Stimulated activated CD4-positive, alpha-beta T cell treated with anti-CD3 and anti-CD28 coated beads, Interleukin-4, amount 100 ng/mL, for 4 hours (primary cell): ENCODE data around the gene BPIFB2.

Source experiments
- DNase-seq, 2 experiments: peaks; one replicate each; pipeline ENCODE4 v3.0.0-alpha.2; 2020

BPIFB2 gene

DNA sequence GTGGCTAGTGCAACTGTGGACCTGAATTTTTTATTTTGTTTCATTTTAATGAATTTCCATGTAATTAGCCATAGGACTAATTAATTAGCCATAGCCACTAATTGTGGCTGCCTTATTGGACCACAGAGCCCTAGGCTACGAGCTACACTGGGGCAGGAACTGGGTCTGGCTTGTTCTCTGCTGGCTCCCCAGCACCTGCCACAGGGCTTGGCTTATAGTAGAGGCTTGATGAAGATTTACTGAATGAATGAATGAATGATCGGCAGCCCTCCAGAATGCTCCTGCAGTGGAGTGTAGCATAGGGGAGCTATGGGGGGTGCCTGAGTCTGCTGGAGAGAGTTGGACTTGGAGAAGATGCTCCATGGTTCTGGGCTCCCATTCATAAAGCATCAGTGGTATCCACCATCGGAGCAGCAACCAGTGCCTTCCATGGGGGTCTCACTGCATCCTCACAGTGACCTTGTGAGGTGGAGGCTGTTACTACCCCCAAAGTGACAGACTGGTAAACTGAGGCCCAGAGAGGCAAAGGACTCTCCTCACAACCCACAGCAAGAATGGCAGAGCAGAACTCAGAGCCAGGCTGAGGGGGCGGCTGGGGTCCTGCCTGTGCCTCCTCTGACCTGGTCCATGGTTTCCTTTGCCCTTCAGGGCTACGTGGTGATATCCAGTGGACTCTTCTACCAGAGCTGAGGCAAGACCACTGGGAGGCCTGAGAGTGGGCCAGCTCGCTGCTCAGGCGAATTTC is 15.4 kb downstream of the BPIFB2 start:
- no peak for DNase-seq

DNA sequence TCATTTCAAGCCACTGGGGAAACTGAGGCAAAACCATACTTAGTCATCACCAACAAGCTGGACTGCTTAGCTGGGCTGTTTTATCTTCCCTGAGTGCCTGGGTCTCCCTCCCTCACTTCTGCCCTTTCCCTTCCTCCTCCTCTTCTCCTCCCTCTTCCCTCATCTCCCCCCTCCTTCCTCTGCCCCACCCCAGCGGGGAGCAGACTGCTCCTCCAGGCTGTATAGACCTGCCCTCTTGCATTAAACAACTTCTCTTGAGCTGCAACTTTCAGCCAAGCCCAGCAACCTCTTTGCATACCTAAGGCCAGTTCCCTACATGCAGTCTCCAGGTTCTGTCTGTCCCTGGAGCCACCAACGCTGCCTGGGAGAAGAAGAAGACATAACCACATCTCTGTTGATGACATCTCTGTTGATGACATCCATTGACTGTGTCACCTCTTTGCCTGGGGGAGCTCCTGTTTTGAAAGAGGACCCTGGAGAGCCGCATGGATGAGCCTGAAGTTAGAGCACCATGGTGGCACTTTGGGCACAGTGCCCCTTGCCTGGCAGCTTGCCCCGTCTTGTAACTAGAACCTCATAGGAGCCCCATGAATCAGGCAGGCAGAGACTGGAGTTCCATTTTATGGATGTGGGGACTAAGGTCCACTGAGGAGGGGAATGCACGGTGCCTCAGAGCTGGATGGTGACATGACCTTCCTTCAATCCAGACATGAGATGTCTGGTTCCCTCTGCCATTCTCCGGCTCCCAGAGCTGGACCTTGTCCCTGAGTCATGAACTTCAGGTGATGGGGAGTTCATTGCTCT is 16.1 kb downstream of the BPIFB2 start:
- DNase-seq: no peak

DNA sequence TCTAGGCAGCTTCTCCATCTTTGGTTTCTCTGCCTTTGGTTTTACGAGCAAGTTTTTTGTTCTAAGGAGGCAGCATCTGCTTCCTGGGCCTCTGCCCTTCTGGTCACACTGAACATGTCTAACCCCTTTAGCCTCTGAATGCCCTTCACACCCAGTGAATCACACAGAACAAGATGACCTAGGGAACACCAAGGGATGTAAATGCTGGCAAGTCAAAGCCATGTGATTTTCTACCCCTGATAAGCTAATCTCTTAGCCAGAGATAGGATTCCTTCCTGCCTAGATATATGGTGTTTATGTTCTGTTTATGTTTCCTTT is 16.7 kb downstream of the BPIFB2 start:
- DNase-seq: no peak

DNA sequence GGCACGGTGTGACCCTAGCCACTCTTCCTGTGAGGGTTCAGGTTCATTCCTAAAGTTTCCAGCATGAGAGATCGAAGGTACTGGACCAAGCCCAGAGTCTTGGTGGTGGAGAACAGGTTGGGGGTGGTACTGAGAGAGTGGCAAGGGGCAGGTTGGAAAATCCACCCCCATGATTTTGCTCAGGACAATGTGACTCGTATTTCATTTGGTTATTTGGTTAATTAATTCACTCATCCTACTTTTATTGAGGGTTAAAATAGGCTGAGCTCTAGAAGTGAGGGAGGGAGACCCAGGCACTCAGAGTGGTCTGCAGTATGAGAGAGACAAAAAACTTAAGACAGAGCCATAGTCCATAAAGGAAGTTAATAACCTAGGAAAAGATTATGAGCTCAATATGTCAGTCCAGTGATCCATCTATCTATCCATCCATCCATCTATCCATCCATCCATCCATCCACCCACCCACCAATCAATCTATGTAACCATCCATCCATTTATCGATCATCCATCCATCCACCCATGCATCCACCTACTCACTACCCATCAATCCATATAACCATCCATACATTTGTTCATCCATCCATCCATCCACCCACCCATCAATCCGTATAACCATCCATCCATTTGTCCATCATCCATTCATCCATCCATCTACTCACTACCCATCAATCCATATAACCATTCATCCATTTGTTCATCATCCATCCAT is 17.3 kb downstream of the BPIFB2 start:
- DNase-seq: no peak

DNA sequence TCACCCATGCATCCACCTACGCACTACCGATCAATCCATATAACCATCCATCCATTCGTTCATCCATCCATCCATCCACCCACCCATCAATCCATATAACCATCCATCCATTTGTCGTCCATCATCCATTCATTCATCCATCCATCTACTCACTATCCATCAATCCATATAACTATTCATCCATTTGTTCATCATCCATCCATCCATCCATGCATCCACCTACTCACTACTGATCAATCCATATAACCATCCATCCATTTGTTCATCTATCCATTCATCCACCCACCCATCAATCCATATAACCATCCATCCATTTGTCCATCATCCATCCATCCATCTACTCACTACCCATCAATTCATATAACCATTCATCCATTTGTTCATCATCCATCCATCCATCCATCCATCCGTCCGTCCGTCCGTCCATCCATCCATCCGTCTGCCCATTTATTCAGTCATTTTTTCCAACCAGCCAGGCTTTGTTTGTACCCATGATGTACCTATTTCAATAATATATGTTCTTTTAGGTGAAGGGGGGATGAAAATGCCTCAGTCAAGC is 17.9 kb downstream of the BPIFB2 start:
- DNase-seq: no peak

DNA sequence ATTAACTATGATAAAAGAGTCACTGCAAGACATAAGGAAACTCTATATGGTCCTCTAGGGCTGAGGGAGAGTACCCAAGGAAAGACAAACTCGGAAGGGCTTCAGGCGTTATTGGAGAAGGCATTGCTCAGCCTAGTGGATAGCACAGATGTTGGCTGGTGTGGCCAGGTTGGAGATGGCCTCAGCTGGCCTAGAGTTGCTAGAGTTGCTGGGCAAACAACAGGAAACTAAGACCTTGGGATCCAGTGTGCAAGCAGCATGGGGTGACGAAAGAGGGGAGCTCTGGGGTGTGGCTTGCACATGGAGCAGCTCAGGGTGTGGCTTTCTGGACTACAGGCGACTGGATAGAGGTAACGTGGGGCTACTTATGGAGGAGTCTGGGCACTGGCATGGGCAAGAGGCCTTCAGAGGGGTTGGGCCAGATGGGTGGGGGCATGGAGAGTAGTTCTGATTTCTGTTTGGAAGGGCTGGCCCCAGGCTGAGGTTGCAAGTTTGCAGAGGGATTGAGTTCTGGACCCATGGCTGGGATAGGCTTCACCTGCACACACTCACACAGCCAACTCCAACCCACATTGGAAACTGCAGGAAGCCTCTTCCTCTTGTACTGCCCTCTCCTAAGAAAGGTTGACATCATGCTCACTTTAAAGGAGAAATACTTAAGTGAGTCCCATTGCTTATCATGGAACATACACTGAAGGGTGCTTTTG is 18.7 kb downstream of the BPIFB2 start:
- DNase-seq: no peak

DNA sequence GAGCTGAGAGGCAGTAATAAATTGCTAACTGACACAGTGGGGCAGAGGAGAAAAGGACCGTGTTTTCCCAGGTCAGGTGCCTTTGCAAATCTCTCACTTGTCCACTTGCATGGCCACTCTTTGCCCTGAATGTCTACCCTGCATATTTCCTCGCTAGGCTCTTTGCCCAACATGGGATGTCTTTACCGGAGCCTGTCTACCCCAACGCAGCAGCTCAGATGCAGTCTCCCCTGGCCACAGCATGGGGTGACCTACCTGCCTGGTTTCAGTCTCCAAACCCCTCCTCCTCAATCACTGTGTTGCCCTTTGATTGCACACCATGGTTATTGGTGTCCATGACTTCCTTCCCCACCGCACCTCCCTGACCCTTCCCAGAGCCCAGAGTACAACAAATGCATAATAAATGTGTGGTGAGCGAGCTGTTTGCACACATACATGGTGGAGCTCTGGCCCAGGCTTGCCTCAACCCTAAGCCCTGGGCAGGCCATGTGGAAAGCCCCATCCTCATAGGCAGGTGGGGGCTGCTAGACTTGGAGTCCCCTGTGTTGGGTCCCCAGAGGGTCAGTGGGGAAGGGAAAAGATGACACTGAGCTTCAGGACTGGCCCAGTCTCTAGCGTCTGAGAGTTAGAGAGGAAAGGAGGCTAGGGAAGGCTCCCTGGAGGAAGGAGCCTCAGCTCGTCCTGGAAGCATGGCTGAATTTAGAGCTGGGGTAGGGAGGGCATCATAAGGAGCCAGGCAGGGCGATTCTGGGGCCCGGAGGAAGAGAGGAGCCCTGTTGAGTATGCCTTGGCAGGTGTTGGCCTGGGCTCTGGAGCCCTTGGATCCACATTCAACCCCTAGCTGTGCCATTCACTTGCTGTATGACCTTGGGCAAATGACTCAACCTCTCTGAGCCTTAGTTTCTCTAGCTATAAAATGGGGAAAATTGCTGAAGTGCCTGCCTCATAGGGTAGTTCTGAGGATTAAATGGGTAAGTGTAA is 19.6 kb downstream of the BPIFB2 start:
- DNase-seq: no peak

DNA sequence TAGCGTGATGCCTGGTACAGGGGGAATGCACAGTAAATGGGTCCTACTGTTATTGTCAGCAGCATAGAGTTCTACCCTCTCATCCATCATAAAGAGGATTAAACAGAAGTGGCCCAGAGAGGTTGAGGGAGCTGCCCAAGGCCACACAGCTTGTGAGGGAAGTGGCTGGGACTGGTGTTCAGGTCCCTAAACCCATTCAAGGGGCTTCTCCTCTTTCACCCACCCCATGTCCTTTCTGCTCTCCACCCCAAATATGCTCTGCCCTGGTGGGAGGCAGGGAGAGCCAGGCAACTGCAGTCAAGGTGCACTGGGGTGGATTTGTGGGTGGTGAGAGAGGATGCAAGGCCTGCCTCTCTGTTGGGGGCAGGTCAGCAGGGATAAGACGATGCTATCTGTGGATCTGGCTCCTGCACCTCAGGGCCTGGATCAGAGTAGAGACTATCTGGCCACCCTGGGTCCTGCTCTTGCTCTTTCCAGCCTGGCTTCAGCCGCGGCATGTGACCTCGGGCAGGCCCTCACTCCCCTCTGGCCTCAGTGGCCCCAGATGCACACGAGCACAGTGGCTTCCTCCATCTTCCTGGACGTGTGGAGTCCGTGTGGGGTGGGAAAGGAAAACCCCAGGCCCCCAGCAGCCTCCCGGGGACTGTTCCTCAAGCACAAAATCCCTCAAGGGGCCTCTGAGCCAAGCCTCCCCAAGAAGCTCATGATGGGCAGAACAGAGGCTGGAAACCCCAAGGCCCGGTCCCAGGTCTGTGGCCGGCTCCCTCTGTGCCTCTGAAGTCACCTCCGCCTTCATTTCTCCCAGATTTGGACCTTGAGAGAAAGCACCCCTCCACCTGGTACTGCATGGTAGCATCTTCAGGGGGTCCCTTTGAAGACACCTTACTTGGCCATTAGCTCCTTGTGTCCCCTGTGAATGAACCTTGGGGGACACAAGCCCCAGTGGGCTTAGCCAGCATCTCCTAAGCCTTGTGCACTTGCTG is 20.6 kb downstream of the BPIFB2 start:
- DNase-seq: no peak

DNA sequence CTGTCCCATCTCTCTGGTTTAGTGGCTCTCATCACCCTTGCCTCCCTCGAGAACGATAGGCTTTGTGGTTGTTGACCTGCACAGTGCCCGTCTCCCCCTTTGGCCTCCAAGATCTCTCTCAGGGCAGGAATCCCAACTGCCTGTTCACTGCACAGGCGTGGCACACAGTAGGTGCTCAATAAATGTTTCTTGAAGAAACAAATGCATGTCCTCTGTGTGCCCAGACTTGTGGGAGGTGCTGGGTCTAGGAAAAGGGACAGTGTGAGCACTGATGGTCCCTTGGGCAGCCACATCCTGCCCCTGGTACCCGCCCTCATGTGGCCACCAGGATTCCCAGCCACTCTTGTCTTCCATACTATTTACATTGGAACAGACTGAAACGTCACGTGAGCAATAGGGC is 21.4 kb downstream of the BPIFB2 start:
- no peak for DNase-seq

DNA sequence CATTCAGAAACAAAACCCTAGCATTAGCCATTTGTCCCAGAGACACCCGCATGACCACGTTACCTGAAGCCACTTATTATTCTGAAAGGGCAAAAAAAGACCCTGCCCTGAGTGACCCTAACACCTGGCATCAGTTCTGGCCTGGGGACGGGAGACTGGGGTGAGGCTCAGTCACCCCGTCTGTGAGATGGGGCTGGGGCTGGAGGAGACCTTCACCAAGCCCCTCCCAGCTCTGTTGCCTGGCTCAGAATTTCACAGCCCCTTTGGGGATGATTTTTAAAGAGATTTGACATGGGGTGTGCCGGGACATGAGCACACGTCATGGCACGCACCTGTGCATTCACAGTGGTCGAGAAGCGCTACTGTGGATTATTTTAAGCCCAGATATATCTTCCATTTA is 22.6 kb downstream of the BPIFB2 start:
- DNase-seq: no peak

DNA sequence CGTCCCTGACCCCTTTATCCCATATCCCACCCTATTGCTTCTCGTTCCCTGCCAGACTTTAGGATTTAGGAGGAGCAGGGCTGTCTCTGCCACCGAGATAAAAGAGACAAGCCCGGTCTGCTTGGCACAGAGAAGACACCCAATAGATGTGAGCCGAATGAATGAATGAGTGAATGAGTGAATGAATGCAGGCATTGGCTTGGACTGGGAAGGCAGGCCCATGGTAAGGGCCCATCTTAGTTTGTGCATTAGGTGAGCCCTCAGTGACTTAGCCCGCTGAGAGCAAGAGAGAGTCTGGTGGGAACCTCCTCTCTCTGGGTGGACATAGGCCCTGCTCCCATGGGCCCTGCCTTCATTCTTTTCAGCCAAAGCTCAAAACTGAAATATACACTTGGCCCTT is 23.1 kb downstream of the BPIFB2 start:
- no peak for DNase-seq

DNA sequence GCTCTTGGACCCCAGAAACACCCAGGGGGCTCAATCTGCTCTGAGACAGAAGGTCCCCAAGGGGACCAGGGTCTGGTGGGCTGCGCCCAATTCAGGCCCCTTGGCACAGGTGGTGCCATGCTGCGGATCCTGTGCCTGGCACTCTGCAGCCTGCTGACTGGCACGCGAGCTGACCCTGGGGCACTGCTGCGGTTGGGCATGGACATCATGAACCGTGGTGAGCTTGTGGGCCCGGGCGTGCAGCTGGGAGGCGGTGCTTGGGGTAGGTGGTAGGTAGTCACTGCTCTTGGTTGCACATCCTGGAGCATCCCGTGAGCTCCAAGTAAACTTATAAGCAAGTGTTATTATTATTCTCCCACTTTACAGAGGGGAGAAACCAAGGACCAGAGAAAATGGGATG is 24.0 kb downstream of the BPIFB2 start, which contains the start of gene BPIFB6:
TSS of gene BPIFB6 (plus strand) at position 118 of the 400 bp plus-strand sequence. CDS start at position 118, 0 bp downstream.
- DNase-seq: no peak

DNA sequence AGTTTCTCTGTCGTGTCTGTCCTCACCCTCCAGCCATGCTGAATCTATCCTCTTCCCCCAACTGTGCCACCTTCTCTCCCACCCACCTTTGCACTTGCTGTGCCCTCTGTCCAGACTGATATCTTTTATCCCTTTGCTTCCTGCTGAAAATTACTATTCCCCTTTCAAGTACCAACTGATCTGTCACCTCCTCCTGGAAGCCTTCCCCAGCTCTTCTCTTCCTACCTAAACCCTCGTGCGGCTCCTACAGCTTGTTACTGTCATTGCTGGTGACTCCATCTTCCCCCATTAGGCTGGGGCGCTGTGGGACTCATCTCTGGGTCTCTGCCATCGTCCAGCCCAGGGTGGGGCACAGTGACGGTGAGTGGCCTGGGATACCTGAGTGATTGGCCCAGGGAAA is 25.1 kb downstream of the BPIFB2 start:
- no peak for DNase-seq

DNA sequence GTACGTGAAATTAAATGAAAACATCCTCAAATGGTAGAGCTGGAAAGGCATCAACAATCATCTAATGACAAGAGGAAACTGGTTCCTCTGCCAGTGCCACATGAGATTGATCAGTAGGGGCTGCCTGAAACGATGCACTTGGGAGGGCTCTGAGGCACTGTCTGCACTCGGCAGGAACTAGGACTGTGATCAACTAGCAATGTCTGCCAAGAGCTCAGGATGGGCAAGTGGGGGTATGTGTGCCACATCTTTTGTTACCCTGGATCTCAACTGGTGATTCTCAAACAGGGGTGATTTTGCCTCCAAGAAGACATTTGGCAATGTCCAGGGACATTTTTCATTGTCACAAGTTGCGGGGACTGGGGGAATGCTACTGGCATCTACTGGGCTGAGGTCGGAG is 25.9 kb downstream of the BPIFB2 start:
- no peak for DNase-seq

DNA sequence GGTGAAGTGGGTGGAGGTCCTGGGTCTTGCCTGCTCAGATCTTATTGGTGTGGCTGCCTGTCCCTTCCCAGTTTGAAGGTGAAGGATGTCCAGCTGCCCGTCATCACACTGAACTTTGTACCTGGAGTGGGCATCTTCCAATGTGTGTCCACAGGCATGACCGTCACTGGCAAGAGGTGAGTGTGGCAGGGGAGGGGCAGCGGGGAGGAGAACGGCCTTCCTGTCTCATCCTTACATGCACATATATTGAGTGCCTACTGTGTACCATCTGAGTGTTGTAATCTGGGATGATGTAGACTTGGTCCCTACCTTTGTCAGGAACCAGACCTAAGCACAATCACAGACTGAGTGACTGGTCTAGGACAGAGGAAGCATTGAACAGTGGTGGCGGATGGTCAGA is 26.6 kb downstream of the BPIFB2 start:
- DNase-seq: no peak

DNA sequence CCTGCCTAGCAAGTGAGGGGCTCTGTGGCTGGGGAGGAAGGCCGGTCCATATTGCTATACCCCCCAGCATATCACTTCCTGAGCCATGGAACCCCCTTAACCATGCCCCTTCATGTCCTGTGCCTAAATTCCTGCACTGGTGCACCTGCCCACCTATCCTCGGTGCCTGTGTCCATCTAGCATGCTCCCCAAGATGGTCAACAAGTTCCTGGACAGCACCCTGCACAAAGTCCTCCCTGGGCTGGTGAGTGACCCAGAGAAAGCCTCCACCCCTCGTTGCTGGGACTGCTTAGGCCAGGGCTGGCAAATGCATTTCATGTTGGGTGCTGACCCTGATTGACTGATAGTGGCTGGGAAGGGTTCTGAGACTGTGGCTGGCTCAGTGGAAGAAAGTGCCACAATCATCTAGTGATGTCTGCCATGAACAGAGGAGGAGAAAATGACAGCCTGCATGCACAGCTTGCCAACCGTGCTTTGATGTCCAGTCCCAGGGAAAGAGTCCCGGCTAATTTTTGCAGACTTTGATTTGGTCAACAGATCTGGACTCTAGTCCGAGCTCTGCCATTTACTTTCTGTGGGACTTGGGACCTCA is 27.5 kb downstream of the BPIFB2 start:
- DNase-seq: no peak

DNA sequence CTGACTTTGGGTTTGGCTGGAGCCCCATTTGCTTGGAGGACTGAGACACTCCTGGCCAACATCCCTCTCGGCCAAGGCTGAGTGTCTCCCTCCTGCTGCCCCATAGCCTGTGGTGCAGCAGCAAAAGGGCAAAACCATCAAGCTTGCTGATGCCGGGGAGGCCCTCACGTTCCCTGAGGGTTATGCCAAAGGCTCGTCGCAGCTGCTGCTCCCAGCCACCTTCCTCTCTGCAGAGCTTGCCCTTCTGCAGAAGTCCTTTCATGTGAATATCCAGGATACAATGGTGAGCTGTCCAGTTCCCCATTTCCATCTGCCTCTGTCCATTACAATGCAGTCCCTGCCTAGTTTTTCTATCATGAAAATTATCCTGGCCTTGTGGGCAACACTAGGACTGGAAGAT is 30.0 kb downstream of the BPIFB2 start:
- DNase-seq: no peak

DNA sequence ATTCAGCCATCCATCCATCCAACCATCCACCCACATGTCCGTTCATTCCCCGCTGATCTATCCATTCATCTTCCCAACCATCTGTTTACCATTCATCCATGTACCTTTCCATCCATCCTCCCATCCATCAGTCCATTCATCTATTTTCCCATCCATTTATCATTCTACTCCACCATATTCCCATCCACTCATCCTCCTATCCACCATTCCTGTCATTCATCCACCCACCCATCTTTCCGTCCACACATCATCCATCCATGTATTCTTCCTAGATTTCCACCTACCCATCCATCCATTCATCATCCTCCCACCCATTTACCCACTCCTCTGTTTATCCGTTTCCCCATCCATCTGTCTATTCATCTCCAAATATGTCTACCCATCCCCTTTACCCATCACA is 30.7 kb downstream of the BPIFB2 start:
- DNase-seq: no peak

DNA sequence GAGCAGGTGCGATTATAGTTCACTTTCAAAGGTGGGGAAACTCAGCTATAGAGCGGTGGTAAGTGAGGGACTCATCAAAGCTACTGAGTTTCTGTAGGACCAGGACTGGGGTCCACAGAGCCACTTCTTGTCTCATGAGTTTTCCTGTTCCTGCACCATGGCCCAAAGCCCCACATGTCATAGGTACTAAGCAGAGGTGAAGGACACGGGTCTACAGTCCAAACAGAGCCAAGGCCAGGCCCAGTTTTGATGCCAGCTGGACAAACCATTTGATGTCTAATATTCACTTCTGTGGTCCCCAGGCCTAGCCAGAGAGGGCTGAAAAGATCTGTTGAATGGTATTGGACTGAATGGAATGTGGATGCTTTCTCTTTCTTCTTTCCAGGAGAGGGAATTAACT is 34.9 kb downstream of the BPIFB2 start:
- DNase-seq: no peak
